Right cardiac atrium (tissue), 5 donors: Measurements from ENCODE around the gene ABI3. TPM values are rescaled to one million over a fixed set of nuclear protein-coding genes. Genes with fewer than 3 reads are reported as not detected.
A peak's percentile ranks its signal among the peaks of the same experiment; 100 is the strongest.
"Not testable (repeated sequence)": the region's sequence is repeated elsewhere in the genome, so short reads cannot be mapped to it uniquely, and the experiment has no call there.

ENCODE experiments used
- ATAC-seq, 2 donors: fragments of 200-7000 bp; cut with Tn5 transposase; one replicate each; pipeline versions ENCODE4 v1.8.0 to v1.9.1; 2020; ENCODE audit warnings: moderate library complexity in 2 of 2, mild to moderate bottlenecking in 1 of 2
- DNase-seq, 3 donors: peaks; one replicate each; pipeline ENCODE4 v3.0.0-alpha.2; 2020
- H3K27ac ChIP-seq: one replicate; pipeline ENCODE4 v1.5.1; 2013; ENCODE audit warnings: mild to moderate bottlenecking, low read length, control low read depth, moderate library complexity
- H3K27me3 ChIP-seq: one replicate; pipeline ENCODE4 v1.6.1; 2013; ENCODE audit not compliant: control insufficient read depth, insufficient read depth
- H3K4me1 ChIP-seq: one replicate; pipeline ENCODE4 v1.6.1; 2013; ENCODE audit warnings: low read length; ENCODE audit not compliant: control insufficient read depth, insufficient read depth
- H3K4me3 ChIP-seq: one replicate; pipeline ENCODE4 v1.5.1; 2013; ENCODE audit warnings: low read length, control low read depth
- H3K9me3 ChIP-seq: one replicate; pipeline ENCODE4 v1.6.1; 2013; ENCODE audit warnings: low read length; ENCODE audit not compliant: control insufficient read depth
- WGBS: extraction: QIAGEN DNeasy Blood & Tissue Kit; methylation state at CpG from one replicate; pipeline ENCODE4 v1.1.7; 2013; 5-methylcytosine and 5-hydroxymethylcytosine counted together
- intact Hi-C, 4 donors: fragments of 100-400 bp; cut with DNase I; formaldehyde crosslinking; loops; one replicate each; pipeline versions ENCODE4 v1.11.0 to v1.14.0; 2022 to 2023
- polyA plus RNA-seq: library from polyadenylated mRNA; stranded (reverse); fragments of 200-250 nt; gene quantifications from one replicate; pipeline ENCODE4 v1.2.3, GENCODE V29; 2013
- total RNA-seq, 4 donors: library from RNA; stranded (reverse); fragmentation: NEBNext Ultra II Directional; extraction: Animal tissue kit (Norgen Biotek cat#: 25700); gene quantifications; one replicate each; pipeline ENCODE4 v1.2.1, GENCODE V29; 2021
- donor health status: healthy with polysubstance abuse.
- donor health status: DM: no; HTN: yes; CAD: no.
- donor health status: DM: no; HTN: no; CAD: no.
- donor health status: DM: no; HTN: yes; CAD: no; lungs with severe emphysema.
- donor health status: DM: yes; HTN: yes; CAD: no.

Gene ABI3
- total and polyA plus RNA-seq, 5 donors, result 4.6 to 11.4 (median 7.4) TPM

DNA sequence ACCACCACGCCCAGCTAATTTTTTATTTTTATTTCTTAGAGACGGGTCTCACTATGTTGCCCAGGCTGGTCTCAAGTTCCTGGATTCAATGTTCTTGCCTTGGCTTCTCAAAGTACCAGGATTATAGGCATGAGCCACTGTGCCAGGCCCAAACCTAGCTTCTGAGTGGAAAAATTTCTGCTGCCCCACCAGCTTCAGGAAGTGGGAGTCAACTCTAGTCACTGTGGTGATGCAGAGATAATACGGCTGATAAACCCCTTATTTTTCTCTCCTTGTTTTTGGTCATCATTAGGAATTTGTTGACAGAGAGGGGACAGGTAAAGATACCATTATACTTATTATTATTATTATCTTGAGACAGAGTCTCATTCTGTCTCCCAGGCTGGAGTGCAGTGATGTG is 47.9 kb downstream of the ABI3 start:
- H3K9me3 ChIP-seq, result no peaks in the 10 kb centered on the region
- H3K4me3 ChIP-seq, result no peak overlapping the region
- ATAC-seq, result no peak
- no peak for DNase-seq
- no peak overlapping the region for H3K27ac ChIP-seq
- intact Hi-C loops, result no loop called here
- WGBS, result 78% methylated on average over 3 of the region's 3 CpGs
- H3K27me3 ChIP-seq, result no peaks in the 10 kb centered on the region
- H3K4me1 ChIP-seq, result no peaks in the 10 kb centered on the region

DNA sequence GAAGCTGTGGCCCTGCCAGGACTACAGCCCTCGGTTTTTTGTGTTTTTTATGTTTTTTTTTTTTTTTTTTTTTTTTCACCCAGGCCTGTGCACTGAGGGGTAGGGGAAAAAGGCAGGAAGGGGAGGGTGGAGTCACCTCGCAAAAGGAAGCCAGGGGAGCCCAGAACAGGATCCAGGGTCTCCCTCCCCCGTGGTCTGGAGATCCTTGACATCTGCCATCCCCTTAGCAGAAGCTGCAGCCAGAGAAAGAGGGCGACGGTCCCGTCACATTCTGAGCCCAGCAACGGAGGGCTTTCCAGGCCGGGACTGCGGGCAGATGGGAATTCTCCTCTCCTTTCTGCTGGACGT is 49.1 kb downstream of the ABI3 start:
- H3K27ac ChIP-seq, result peak overlapping the region; percentile 94
- ATAC-seq, result peak; percentile 37 to 57

DNA sequence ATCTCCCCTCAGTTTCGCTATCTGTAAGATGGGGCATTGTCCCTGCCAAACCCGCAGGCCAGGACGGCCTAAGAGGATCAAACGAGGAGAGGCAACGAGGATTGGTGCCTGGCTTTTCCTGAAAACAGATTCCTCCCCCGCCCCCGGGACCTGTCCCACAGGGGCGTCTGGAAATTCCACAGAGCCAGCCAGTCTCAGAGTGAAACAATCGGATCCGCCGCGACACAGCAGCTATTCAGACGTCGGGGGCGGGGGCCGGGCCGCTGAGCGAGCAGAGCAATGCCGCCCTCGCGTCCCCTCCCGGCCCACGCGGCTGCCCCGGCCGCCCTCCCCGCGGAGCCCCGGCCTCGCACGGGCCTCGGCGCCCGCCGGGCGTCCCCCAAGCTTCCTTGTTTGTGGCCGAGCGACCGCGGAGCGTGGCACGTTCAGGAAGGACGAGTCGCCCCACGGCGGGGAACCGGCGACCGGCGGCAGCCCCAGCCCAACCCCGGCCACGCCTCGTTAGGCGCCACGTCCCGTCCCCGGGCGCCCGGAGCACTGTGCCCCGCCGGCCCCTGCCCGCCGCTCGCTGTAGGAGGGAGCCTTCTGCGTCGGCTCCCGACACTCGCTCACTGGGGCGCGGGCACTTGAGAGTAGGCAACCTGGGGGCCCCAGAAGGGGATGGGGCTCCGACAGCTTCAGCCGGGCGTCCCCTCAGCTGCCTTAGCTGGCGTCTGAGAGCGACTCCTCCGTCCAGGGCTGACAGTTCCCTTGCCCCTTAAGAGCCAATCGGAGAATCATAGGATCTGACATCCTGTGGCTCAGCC is 49.7 kb downstream of the ABI3 start:
- intact Hi-C loops, result no loop called here
- Histone ChIP-seq H3K9me3 (no peaks in the 10 kb centered on the region), H3K4me1 (no peaks in the 10 kb centered on the region), H3K27me3 (no peaks in the 10 kb centered on the region), H3K27ac (peak overlapping the region; percentile 94), H3K4me3 (peak overlapping the region; percentile 72)
- DNase-seq (peak; percentile 80 to 89 (median 88)), ATAC-seq (peak; percentile 82 to 88)
- 1% methylated on average over 77 of the region's 77 CpGs for WGBS

More for the DNA sequence above, 49.1 kb downstream of the ABI3 start:
- WGBS, result 19% methylated on average over 10 of the region's 10 CpGs
- H3K4me1 ChIP-seq, result no peaks in the 10 kb centered on the region
- DNase-seq, result peak; percentile 34 to 53 (median 47)
- H3K9me3 ChIP-seq, result no peaks in the 10 kb centered on the region
- intact Hi-C loops, result no loop called here
- peak overlapping the region; percentile 72 for H3K4me3 ChIP-seq
- no peaks in the 10 kb centered on the region for H3K27me3 ChIP-seq

DNA sequence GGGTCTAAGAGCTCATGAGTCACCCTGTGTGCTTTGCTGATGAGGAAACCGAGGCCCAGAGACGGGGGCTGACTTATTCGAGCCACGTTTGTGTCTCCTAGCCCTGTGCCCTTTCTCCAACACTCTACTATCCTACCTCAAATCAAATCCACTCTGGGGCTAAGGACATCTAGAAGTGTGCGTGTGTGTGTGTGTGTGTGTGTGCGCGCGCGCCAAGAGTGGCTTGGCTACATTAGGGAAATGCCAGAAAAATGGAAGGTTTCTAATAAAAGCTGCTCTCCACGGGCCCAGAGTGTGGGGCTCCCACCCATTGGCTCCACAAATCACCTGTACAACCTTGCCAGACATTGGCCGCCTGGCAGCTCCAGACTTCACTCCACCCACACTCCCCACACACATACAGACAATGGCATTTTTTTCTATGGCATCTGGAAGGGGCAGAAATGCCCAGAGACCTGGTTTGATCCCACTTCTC is 50.3 kb downstream of the ABI3 start:
- H3K27me3 ChIP-seq, result no peaks in the 10 kb centered on the region
- H3K4me1 ChIP-seq, result no peaks in the 10 kb centered on the region
- peak overlapping the region; percentile 93 for H3K27ac ChIP-seq
- peak in 1 of 3 donors; percentile 54 for DNase-seq
- no peak for ATAC-seq
- H3K4me3 ChIP-seq, result peak overlapping the region; percentile 72
- no peaks in the 10 kb centered on the region for H3K9me3 ChIP-seq
- 52% methylated on average over 11 of the region's 11 CpGs for WGBS
- intact Hi-C loops, result no loop called here

DNA sequence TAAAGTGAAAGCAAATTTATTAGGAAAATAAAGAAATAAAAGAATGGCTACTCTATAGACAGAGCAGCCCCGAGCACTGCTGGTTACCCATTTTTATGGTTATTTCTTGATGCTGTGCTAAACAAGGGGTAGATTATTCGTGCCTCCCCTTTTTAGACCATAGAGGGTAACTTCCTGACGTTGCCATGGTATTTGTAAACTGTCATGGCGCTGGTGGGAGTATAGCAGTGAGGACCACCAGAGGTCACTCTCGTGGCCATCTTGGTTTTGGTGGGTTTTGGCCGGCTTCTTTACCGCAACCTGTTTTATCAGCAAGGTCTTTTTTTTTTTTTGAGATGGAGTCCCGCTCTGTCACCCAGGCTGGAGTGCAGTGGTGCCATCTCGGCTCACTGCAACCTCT is 51.0 kb downstream of the ABI3 start:
- H3K27ac ChIP-seq, H3K9me3 ChIP-seq, H3K4me1 ChIP-seq, H3K27me3 ChIP-seq, H3K4me3 ChIP-seq, DNase-seq, intact Hi-C loops, ATAC-seq: not testable (repeated sequence)
- WGBS, result 91% methylated on average over 9 of the region's 9 CpGs

DNA sequence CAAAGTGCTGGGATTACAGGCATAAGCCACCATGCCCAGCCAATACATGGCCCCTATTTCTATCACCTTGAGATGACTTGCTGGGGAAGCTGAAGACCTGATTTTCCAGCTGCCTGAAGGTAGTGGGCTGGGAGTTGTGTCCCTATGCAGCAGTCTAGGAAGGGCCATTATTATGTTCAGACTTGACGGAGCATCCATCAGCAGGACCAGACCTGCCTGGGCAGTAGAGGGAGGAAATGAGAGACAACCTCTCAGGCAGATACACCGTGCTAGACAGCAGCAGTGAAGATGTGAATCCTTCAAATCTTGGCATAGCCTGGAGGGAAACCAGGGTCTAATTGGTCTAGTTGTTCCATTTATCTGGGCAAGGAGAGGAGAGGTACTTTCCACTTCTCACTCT is 55.7 kb downstream of the ABI3 start:
- Histone ChIP-seq H3K9me3 (no peaks in the 10 kb centered on the region), H3K4me1 (no peaks in the 10 kb centered on the region), H3K4me3 (no peak overlapping the region), H3K27me3 (no peaks in the 10 kb centered on the region), H3K27ac (no peak overlapping the region)
- intact Hi-C loops, result no loop called here
- ATAC-seq (no peak), DNase-seq (no peak)
- 91% methylated on average over 2 of the region's 2 CpGs for WGBS

DNA sequence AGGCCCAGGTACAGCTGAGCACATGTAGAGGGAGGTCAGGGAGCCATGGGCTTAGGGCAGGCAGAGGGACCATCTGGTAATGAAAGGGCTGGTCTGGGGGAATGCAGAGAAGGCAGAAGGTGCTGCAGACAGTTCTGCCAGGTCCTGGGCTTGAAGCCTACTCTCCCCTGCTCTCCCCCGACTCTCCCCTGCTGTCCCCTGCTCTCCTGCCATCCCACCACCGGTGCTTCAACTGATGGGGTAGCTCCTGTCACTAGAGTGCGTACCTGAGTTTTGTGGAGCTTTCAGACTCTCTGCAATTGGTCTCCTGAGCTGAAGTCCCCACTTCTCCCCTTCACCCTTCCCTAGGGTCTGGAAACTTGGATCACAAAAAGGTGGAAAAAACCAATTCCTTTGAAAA is 57.4 kb downstream of the ABI3 start:
- Histone ChIP-seq H3K9me3 (no peaks in the 10 kb centered on the region), H3K27me3 (no peaks in the 10 kb centered on the region), H3K4me1 (no peaks in the 10 kb centered on the region), H3K4me3 (no peak overlapping the region), H3K27ac (no peak overlapping the region)
- intact Hi-C loops, result no loop called here
- ATAC-seq (no peak), DNase-seq (no peak)
- WGBS, result 77% methylated on average over 3 of the region's 3 CpGs

DNA sequence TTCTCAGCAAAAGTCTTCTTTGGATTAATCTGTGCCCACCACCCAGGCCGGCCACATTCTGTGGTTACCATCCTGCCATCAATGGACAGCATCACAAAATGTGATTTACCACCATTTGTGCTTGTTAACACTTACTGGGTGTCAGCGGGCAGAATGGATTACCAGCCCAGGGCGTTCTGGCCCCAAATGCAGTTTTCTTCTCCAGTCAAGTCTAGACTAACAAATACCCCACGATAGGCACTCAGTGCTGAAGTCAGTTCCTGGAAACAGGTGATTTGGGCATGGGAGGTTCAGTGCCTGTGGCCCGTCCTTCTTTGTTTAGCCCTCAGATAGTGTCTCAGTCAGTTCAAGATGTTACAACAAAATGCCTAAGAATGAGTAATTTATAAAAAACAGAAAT is 58.8 kb downstream of the ABI3 start:
- WGBS, result 82% methylated on average over 5 of the region's 5 CpGs
- Histone ChIP-seq H3K27me3 (no peaks in the 10 kb centered on the region), H3K4me1 (no peaks in the 10 kb centered on the region), H3K9me3 (no peaks in the 10 kb centered on the region), H3K4me3 (no peak overlapping the region), H3K27ac (no peak overlapping the region)
- intact Hi-C loops, result no loop called here
- no peak for ATAC-seq
- no peak for DNase-seq

Other genes starting within 250 kb of the ABI3 start
- not detected for gene GIP, start 242.1 kb upstream of the ABI3 start, total RNA-seq
- gene GIP, start 242.1 kb upstream of the ABI3 start, polyA plus RNA-seq, result not detected
- gene IGF2BP1, start 213.3 kb upstream of the ABI3 start, total RNA-seq, result not detected
- gene IGF2BP1, start 213.3 kb upstream of the ABI3 start, polyA plus RNA-seq, result not detected
- under 1 TPM in 1 of 4 donors, not detected in 3; 0.03 TPM for gene B4GALNT2, start 77.9 kb upstream of the ABI3 start, total RNA-seq
- not detected for gene B4GALNT2, start 77.9 kb upstream of the ABI3 start, polyA plus RNA-seq
- gene GNGT2, start 133 bp upstream of the ABI3 start, total RNA-seq, result 1 to 10 TPM; 1.6 to 2.1 (median 1.9) TPM
- 2.7 TPM for gene GNGT2, start 133 bp upstream of the ABI3 start, polyA plus RNA-seq
- gene PHOSPHO1, start 20.1 kb downstream of the ABI3 start, total RNA-seq, result under 1 TPM; 0.39 to 0.99 (median 0.62) TPM
- 1.1 TPM for gene PHOSPHO1, start 20.1 kb downstream of the ABI3 start, polyA plus RNA-seq
- 10 to 100 TPM; 23.7 to 30.7 (median 24.4) TPM for gene ZNF652, start 151.5 kb downstream of the ABI3 start, total RNA-seq
- 15.3 TPM for gene ZNF652, start 151.5 kb downstream of the ABI3 start, polyA plus RNA-seq
- gene PHB1, start 204.2 kb downstream of the ABI3 start, total RNA-seq, result 100 to 1,000 TPM; 186 to 239 (median 201) TPM
- 230 TPM for gene PHB1, start 204.2 kb downstream of the ABI3 start, polyA plus RNA-seq